CD4-positive, alpha-beta T cell treated with Interleukin-2 at 100 ng/mL for 4 hours (primary cell): ENCODE data around the gene FAM185A.
"Not testable (repeated sequence)": the region's sequence is repeated elsewhere in the genome, so short reads cannot be mapped to it uniquely, and the experiment has no call there.

Experiments
- DNase-seq: peaks from one replicate; pipeline ENCODE4 v3.0.0-alpha.2; 2020; ENCODE audit warnings: low spot score

FAM185A gene

GRCh38 chr7:102748605-102749444 lies at the start of gene FAM185A:
Gene FAM185A (plus strand): TSS chr7:102748999. CDS start chr7:102749208, 209 bp downstream.
- peak; percentile 98 for DNase-seq

- DNase-seq: peak; percentile 13
Measured at GRCh38 chr7:102713011-102713690, 35.6 kb upstream of the FAM185A start.

- DNase-seq: not testable (repeated sequence)
Measured at GRCh38 chr7:102713691-102714080, 35.1 kb upstream of the FAM185A start.

- DNase-seq: peak; percentile 11
Measured at GRCh38 chr7:102714774-102715522, 33.9 kb upstream of the FAM185A start.

- DNase-seq: peak; percentile 5
Measured at GRCh38 chr7:102715718-102716117, 33.1 kb upstream of the FAM185A start.

GRCh38 chr7:102718491-102718890 lies 30.3 kb upstream of the FAM185A start:
- not testable (repeated sequence) for DNase-seq

GRCh38 chr7:102726170-102726569 lies 22.6 kb upstream of the FAM185A start:
- not testable (repeated sequence) for DNase-seq

GRCh38 chr7:102729670-102730069 lies 19.1 kb upstream of the FAM185A start:
- not testable (repeated sequence) for DNase-seq

- DNase-seq: not testable (repeated sequence)
Measured at GRCh38 chr7:102730431-102730830, 18.4 kb upstream of the FAM185A start.

- DNase-seq: not testable (repeated sequence)
Measured at GRCh38 chr7:102742002-102742771, 6.6 kb upstream of the FAM185A start.

- DNase-seq: not testable (repeated sequence)
Measured at GRCh38 chr7:102743861-102744260, 4.9 kb upstream of the FAM185A start.

GRCh38 chr7:102745494-102746288 lies 3.1 kb upstream of the FAM185A start:
- peak; percentile 7 for DNase-seq

GRCh38 chr7:102749445-102749786 lies 617 bp downstream of the FAM185A start:
- DNase-seq: not testable (repeated sequence)

- DNase-seq: peak; percentile 5
Measured at GRCh38 chr7:102758227-102758626, 9.4 kb downstream of the FAM185A start.

- not testable (repeated sequence) for DNase-seq
Measured at GRCh38 chr7:102759934-102760333, 11.1 kb downstream of the FAM185A start.

- DNase-seq: not testable (repeated sequence)
Measured at GRCh38 chr7:102761234-102761633, 12.4 kb downstream of the FAM185A start.

- DNase-seq: not testable (repeated sequence)
Measured at GRCh38 chr7:102763295-102763905, 14.6 kb downstream of the FAM185A start.

- not testable (repeated sequence) for DNase-seq
Measured at GRCh38 chr7:102769657-102770192, 20.9 kb downstream of the FAM185A start.

GRCh38 chr7:102770467-102770866 lies 21.7 kb downstream of the FAM185A start:
- not testable (repeated sequence) for DNase-seq

GRCh38 chr7:102776217-102776616 lies 27.4 kb downstream of the FAM185A start:
- not testable (repeated sequence) for DNase-seq
